ENCODE results near the gene DIAPH1. TPM values are rescaled to one million over a fixed set of nuclear protein-coding genes. Genes with fewer than 3 reads are reported as not detected.

The DIAPH1 gene
- total RNA-seq, 1 donor from 2014 or later = 43.0 TPM

DNA sequence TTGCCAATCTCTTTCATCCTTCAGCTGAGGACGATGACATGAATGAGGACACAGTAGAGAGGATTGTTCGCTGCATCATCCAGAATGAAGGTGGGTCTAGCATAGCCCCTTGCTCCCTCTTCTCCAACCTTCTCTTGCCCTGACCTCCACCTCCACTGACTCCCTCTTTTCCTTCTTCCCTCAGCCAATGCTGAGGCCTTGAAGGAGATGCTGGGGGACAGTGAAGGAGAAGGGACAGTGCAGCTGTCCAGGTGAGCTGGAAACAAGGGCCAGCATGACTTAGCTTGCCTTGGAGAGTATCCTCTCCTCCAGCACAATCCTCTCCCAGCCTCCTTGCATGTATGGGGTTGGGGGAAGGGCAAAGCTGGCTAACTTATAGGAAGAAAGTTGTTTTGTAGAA is 20.0 kb upstream of the DIAPH1 start:
- TF ChIP-seq, protein P1, sequence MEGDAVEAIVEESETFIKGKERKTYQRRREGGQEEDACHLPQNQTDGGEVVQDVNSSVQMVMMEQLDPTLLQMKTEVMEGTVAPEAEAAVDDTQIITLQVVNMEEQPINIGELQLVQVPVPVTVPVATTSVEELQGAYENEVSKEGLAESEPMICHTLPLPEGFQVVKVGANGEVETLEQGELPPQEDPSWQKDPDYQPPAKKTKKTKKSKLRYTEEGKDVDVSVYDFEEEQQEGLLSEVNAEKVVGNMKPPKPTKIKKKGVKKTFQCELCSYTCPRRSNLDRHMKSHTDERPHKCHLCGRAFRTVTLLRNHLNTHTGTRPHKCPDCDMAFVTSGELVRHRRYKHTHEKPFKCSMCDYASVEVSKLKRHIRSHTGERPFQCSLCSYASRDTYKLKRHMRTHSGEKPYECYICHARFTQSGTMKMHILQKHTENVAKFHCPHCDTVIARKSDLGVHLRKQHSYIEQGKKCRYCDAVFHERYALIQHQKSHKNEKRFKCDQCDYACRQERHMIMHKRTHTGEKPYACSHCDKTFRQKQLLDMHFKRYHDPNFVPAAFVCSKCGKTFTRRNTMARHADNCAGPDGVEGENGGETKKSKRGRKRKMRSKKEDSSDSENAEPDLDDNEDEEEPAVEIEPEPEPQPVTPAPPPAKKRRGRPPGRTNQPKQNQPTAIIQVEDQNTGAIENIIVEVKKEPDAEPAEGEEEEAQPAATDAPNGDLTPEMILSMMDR (IDR thresholded peaks at IDR 0.05; ENCODE audit: unreplicated experiment) = no peak
- peaks cover 20% of the 10 kb centered on the region for H3K4me1 Mint-ChIP-seq
- H3K36me3 Mint-ChIP-seq = peaks cover 5% of the 10 kb centered on the region
- peak overlapping the region; percentile 89 for H3K4me3 Mint-ChIP-seq
- no peak for DNase-seq (ENCODE audit: low spot score in 2 of 2, unreplicated experiment in 2 of 2)
- H3K9me3 Mint-ChIP-seq = no peaks in the 10 kb centered on the region
- no peak overlapping the region for H3K27ac Mint-ChIP-seq
- H3K27me3 Mint-ChIP-seq (ENCODE audit: low read depth) = peaks cover 8% of the 10 kb centered on the region

DNA sequence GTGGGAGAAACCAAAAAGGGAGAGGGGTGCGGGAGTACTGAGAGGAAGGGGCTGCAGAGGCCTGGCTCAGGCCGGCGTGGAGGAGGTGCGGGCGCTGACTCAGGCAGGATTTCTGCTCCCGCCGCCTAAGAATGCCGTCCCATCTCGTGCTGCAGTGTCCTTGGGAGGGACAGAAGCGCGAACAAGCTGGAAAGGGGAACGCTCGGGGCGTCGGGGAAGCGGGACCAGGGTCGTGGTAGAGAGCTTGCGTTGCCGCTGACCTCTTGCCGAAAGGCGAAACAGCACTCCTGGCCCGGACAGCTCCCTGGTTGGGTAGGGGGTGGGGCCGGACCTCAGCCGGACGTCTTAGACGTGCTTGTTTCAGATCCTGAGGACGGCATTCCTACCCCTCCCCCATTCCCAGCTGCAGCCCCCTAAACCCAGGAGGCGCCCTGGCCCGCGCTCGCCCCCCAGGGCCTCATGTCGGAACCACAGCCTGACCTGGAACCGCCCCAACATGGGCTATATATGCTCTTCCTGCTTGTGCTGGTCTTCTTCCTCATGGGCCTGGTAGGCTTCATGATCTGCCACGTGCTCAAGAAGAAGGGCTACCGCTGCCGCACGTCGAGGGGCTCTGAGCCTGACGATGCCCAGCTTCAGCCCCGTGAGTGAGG is 19.1 kb upstream of the DIAPH1 start:
- no peaks in the 10 kb centered on the region for H3K9me3 Mint-ChIP-seq
- peaks cover 5% of the 10 kb centered on the region for H3K36me3 Mint-ChIP-seq
- peaks cover 8% of the 10 kb centered on the region for H3K27me3 Mint-ChIP-seq (ENCODE audit: low read depth)
- peaks cover 20% of the 10 kb centered on the region for H3K4me1 Mint-ChIP-seq
- H3K4me3 Mint-ChIP-seq = peak overlapping the region; percentile 89
- peak in 1 of 2 experiments; percentile 51 for DNase-seq (ENCODE audit: low spot score in 2 of 2, unreplicated experiment in 2 of 2)
- TF ChIP-seq, protein P1 (IDR thresholded peaks at IDR 0.05; ENCODE audit: unreplicated experiment) = peak; percentile 11
- no peak overlapping the region for H3K27ac Mint-ChIP-seq

DNA sequence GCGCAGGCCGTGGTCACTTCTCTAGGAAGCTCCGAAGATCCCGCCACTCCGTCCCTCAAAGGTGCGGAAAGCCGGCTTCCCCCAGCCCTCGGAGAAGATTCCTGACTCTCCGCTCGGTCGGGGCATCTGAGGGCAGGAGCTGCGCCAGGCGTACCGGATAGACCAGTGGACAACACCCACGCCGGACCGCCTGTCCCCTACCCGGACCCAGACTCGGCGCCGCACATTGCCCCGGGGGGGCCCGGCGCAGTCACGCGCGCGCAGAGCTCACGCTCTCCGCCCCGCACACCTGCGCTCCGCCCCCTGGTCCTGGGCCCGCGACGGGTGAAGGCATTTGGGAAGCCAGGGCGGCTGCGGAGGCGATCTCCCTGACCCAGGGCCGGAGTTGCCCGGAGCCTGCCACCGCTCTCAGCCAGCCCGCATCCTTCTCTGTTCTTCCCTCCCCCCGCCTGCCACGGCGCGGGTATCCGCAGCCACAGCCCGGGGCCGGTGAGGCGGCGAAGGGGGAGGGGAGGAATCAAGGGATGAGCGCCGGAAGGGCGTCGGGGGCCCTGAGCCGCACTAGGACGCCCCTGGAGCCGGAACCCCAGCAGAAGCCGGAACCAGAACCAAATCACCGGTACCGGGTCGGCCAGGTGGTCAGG is 18.4 kb upstream of the DIAPH1 start:
- Mint-ChIP-seq H3K9me3 (no peaks in the 10 kb centered on the region), H3K4me1 (peaks cover 20% of the 10 kb centered on the region), H3K27ac (peak overlapping the region; percentile 16), H3K4me3 (peak overlapping the region; percentile 89), H3K27me3 (ENCODE audit: low read depth) (peaks cover 8% of the 10 kb centered on the region), H3K36me3 (peaks cover 11% of the 10 kb centered on the region)
- TF ChIP-seq, protein P1 (IDR thresholded peaks at IDR 0.05; ENCODE audit: unreplicated experiment) = no peak
- DNase-seq (ENCODE audit: low spot score in 2 of 2, unreplicated experiment in 2 of 2) = peak in 1 of 2 experiments; percentile 46

DNA sequence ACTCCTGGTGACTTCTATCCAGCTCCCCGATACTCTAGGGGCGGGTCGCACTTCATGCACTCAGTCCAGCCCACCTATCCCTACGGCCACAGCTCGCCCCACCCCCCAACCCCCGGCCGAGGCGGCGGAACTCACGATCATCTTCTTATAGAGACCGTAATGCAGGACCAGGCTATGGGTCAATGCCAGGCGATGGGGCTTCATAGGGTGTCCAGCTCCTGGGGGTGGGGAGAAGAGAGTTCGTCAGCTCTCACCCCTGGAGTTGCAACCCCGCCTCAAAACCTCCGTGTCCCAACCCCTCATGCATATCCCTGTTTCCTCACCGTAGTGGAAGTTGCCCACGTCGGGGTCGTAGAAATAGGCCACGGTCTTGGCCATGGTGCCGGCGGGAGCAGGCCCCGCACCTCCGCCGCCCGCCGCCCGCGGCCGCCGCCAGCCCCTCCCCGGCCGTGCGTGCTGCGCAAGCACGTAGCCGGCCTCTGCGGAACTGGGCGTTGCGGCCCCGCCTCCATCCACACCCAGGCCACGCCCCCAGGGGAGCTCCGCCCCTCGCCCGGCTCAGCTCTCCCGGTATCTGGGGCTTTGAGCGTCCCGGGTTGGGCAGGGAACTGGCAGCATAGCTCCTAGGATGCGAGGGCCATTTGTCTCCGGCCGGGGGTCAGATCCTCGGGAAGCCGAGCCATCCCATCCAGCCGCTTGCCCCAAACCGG is 17.8 kb upstream of the DIAPH1 start, which contains the start of the genes HDAC3 and RELL2:
TSS of gene HDAC3 (minus strand) at position 437 of the 710 bp plus-strand sequence. CDS start at position 378, 59 bp downstream.
TSS of gene RELL2 (plus strand) at position 585 of the 710 bp plus-strand sequence. CDS start 1,229 bp downstream, outside the sequence.
- peak; percentile 89 to 99 for DNase-seq (ENCODE audit: low spot score in 2 of 2, unreplicated experiment in 2 of 2)
- H3K27me3 Mint-ChIP-seq (ENCODE audit: low read depth) = peaks cover 8% of the 10 kb centered on the region
- TF ChIP-seq, protein P1 (IDR thresholded peaks at IDR 0.05; ENCODE audit: unreplicated experiment) = no peak
- H3K27ac Mint-ChIP-seq = peak within 1 kb of the TSS; percentile 84
- peaks cover 12% of the 10 kb centered on the region for H3K36me3 Mint-ChIP-seq
- peak within 1 kb of the TSS; percentile 89 for H3K4me3 Mint-ChIP-seq
- peaks cover 20% of the 10 kb centered on the region for H3K4me1 Mint-ChIP-seq
- H3K9me3 Mint-ChIP-seq = no peaks in the 10 kb centered on the region

DNA sequence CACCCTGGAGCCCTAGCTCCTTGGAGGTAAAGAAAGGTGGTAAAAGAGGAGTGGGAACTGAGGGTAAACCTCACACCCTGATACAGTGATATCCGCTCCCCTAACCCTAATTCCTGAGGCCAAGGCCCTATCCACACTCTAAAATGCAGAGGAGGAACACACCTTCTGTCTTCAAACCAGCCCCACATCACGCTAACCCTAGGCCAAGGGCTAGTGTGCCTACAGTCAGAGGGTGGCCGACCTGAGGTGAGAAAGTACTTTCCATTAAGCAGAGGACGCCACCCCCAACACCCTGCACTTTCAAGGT is 17.3 kb upstream of the DIAPH1 start:
- Mint-ChIP-seq H3K27ac (peak overlapping the region; percentile 84), H3K9me3 (no peaks in the 10 kb centered on the region), H3K27me3 (ENCODE audit: low read depth) (peaks cover 8% of the 10 kb centered on the region), H3K4me3 (peak overlapping the region; percentile 89), H3K4me1 (peaks cover 20% of the 10 kb centered on the region), H3K36me3 (peaks cover 13% of the 10 kb centered on the region)
- TF ChIP-seq, protein P1 (IDR thresholded peaks at IDR 0.05; ENCODE audit: unreplicated experiment) = no peak
- DNase-seq (ENCODE audit: low spot score in 2 of 2, unreplicated experiment in 2 of 2) = no peak

Measured in mesothelial cell of epicardium (in vitro differentiated cells).